K562 (cell line): Measurements from ENCODE around the gene CCDC183. TPM values are rescaled to one million over a fixed set of nuclear protein-coding genes. Genes with fewer than 3 reads are reported as not detected.
A peak's percentile ranks its signal among the peaks of the same experiment; 100 is the strongest.

Experiments
- CBFA2T2 ChIP-seq: fragments of 450-650 bp; conservative IDR thresholded peaks from 2 replicates; pipeline ENCODE4 v1.6.1; 2017; ENCODE audit warnings: mild to moderate bottlenecking
- CEBPB ChIP-seq: fragments of 450-650 bp; IDR thresholded peaks from 2 replicates; pipeline ENCODE4 v1.6.1; 2016; ENCODE audit warnings: missing genetic modification characterization, missing compliant biosample characterization
- HMGN3 ChIP-seq: IDR thresholded peaks from 2 replicates; pipeline ENCODE4 v1.6.1; 2011; ENCODE audit warnings: borderline replicate concordance, low read depth, mild to moderate bottlenecking, mixed read lengths, low read length; ENCODE audit not compliant: insufficient read length; ENCODE audit errors: extremely low read depth
- KLF13 ChIP-seq: fragments of 450-650 bp; IDR thresholded peaks from 2 replicates; pipeline ENCODE4 v1.6.1; 2016; ENCODE audit warnings: missing genetic modification characterization, low read depth, mild to moderate bottlenecking, missing compliant biosample characterization, moderate library complexity, borderline replicate concordance
- MCM7 ChIP-seq, 2 experiments: fragments of 450-650 bp; IDR thresholded peaks; 2 replicates each; pipeline ENCODE4 v1.6.1; 2016 to 2018
- NCOA4 ChIP-seq: fragments of 450-650 bp; IDR thresholded peaks from 2 replicates; pipeline ENCODE4 v1.6.1; 2018; ENCODE audit warnings: mild to moderate bottlenecking; ENCODE audit not compliant: partially characterized antibody
- NKRF ChIP-seq: fragments of 450-650 bp; IDR thresholded peaks from 2 replicates; pipeline ENCODE4 v1.6.1; 2016; ENCODE audit warnings: borderline replicate concordance
- RFX5 ChIP-seq: IDR thresholded peaks from 2 replicates; pipeline ENCODE4 v1.6.1; 2011; ENCODE audit warnings: low read depth, mild to moderate bottlenecking, improper control_type of control experiment, low read length
- TFAM ChIP-seq: fragments of 250-450 bp; sonication (Bioruptor Pico); conservative IDR thresholded peaks from 2 replicates; pipeline ENCODE4 v1.5.0; 2021; ENCODE audit warnings: mild to moderate bottlenecking, moderate library complexity
- ZKSCAN1 ChIP-seq: fragments of 150-350 bp; IDR thresholded peaks from 2 replicates; pipeline ENCODE4 v1.6.1; 2016; ENCODE audit warnings: low read depth, low read length
- ZNF79 ChIP-seq: fragments of 250-450 bp; sonication (Bioruptor Pico); IDR thresholded peaks from 2 replicates; pipeline ENCODE4 v1.4.0; 2020; ENCODE audit warnings: low read depth, mild to moderate bottlenecking, moderate library complexity
- polyA plus RNA-seq, 8 experiments: library from polyadenylated mRNA; depleted of rRNA in 4 of 8; stranded (reverse) in 5 of 8; unstranded in 3 of 8; fragments of >200 nt; fragmentation: Nextera tagmentation in 2 of 8; fragmentation: Illumina TruSeq in 1 of 8; extraction: Ambion mirVana in 2 of 8; extraction: Trizol in 1 of 8; gene quantifications; 2 replicates each; pipeline versions ENCODE4 v1.2.1 to v1.2.3, GENCODE V29; 2011 to 2014; ENCODE audit warnings: inconsistent platforms in 1 of 8, missing spikeins in 1 of 8
- total RNA-seq, 7 experiments: library from RNA; depleted of rRNA in 6 of 7; stranded (reverse); fragments of >200 nt in 6 of 7; fragmentation: Illumina TruSeq in 2 of 7; extraction: Trizol in 2 of 7; gene quantifications; 2 replicates each; pipeline versions ENCODE4 v1.2.1 to v1.2.3, GENCODE V29; 2011 to 2021; ENCODE audit warnings: low replicate concordance in 1 of 7
- TF ChIP-seq, protein P1 (sequence below): IDR thresholded peaks from 3 replicates; pipeline ENCODE4 v1.6.1; 2011; ENCODE audit warnings: borderline replicate concordance, mild to moderate bottlenecking; ENCODE audit not compliant: insufficient read length, insufficient read depth
- TF ChIP-seq, protein P2 (sequence below): fragments of 450-650 bp; IDR thresholded peaks from 2 replicates; pipeline ENCODE4 v1.6.1; 2016; ENCODE audit warnings: mild to moderate bottlenecking

CCDC183 gene
- total and polyA plus RNA-seq, 9 of the 15 experiments (the other 6 are each of a cell fraction or from before 2014, with no cell fraction given) = 0.21 to 0.60 (median 0.29) TPM; not detected in 4

DNA sequence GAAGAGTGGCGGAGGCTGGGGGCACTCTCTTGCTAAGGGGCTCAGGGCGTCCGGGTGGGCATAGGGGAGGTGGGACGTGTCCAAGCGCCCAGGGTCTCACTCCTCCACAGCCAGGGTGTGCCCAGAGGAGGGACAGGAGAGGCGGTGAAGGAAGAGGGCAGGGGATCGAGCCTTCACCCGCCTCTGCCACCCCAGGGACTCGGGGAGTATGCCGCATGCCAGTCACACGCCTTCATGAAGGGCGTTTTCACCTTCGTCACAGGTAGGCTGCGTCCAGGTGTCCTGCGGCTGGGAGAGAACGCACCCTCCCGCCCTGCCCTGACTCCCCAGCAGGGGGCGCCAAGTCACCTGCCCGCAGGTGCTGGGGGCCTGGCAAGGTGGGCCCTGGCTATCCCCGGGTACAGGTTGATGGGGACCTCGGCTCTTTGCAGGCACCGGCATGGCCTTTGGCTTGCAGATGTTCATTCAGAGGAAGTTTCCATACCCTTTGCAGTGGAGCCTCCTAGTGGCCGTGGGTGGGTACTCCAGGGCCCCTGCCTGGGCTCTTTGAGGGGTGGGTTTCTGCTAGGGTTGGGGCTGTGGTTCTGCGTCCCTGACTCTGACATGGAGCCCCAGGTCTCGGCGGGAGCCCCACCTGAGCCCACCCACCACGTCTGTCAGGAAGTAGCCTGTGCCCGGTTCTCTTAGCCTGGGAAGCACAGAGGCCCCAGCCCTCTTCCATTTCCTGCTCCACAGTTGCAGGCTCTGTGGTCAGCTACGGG is 4.4 kb upstream of the CCDC183 start (continued):
- TF ChIP-seq, protein P1, sequence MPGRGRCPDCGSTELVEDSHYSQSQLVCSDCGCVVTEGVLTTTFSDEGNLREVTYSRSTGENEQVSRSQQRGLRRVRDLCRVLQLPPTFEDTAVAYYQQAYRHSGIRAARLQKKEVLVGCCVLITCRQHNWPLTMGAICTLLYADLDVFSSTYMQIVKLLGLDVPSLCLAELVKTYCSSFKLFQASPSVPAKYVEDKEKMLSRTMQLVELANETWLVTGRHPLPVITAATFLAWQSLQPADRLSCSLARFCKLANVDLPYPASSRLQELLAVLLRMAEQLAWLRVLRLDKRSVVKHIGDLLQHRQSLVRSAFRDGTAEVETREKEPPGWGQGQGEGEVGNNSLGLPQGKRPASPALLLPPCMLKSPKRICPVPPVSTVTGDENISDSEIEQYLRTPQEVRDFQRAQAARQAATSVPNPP = no peak
- TF ChIP-seq CBFA2T2 (no peak), KLF13 (no peak), RFX5 (no peak), HMGN3 (no peak), TFAM (CRISPR knock-in tag) (no peak), MCM7 (IDR thresholded peaks at IDR 0.05) (no peak), ZNF79 (no peak), ZKSCAN1 (no peak), NKRF (peak; percentile 81; the same call in 1 of the 2 replicates), NCOA4 (no peak), CEBPB (tag) (no peak)
- TF ChIP-seq, protein P2, sequence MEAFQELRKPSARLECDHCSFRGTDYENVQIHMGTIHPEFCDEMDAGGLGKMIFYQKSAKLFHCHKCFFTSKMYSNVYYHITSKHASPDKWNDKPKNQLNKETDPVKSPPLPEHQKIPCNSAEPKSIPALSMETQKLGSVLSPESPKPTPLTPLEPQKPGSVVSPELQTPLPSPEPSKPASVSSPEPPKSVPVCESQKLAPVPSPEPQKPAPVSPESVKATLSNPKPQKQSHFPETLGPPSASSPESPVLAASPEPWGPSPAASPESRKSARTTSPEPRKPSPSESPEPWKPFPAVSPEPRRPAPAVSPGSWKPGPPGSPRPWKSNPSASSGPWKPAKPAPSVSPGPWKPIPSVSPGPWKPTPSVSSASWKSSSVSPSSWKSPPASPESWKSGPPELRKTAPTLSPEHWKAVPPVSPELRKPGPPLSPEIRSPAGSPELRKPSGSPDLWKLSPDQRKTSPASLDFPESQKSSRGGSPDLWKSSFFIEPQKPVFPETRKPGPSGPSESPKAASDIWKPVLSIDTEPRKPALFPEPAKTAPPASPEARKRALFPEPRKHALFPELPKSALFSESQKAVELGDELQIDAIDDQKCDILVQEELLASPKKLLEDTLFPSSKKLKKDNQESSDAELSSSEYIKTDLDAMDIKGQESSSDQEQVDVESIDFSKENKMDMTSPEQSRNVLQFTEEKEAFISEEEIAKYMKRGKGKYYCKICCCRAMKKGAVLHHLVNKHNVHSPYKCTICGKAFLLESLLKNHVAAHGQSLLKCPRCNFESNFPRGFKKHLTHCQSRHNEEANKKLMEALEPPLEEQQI = no peak
